ENCODE measurements around the gene PELI1.
A peak's percentile ranks its signal among the peaks of the same experiment; 100 is the strongest.

PELI1 gene

DNA sequence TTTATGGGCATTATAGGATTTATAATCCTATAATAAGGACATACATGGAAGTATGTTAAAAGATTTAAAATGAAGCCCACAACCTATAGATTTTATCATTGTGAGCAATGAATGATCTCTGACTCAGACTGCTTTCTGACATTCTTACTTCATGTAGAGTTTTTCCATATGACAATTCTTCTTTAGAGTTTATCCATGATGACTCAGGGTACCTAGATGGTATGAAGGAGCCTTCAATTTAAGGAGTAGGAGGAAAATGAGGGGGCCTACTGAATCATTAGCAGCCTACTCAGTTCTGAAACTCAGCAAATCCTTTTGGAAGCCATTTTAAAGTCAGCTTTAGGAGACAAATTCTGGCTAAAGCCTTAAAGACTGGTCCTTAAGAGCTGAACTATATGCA, 10.4 kb downstream of the PELI1 start:
- Histone ChIP-seq H3K4me3 (ENCODE audit: low read length) (no peak overlapping the region), H3K36me3 (ENCODE audit: control insufficient read depth, low read depth, low read length) (no peaks in the 10 kb centered on the region), H3K27me3 (ENCODE audit: control insufficient read depth, insufficient read depth, low read length) (no peaks in the 10 kb centered on the region), H3K27ac (ENCODE audit: low read length) (no peak overlapping the region), H3K9me3 (ENCODE audit: control insufficient read depth, low read depth, low read length) (no peaks in the 10 kb centered on the region), H3K9ac (ENCODE audit: low read length) (no peak overlapping the region), H3K4me1 (ENCODE audit: control insufficient read depth, low read depth, low read length) (peaks cover 33% of the 10 kb centered on the region)

DNA sequence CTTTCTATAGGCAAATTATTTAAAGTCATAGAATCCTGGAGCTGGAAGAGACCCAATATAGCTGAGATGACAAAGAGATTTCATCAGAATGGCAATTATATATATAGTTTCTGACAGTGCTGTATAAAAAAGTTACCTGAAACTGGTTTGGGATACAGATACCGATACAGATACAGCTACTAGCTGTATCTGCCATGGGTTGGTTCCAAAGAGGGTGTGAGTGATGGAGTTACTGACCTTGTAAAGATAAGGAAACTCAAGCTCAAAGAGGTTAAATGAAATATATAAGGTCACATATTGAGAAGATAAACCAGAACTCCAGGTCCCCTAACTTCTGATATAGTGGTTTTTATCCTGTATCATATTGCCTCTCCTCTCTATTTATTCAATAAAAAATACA, 10.9 kb downstream of the PELI1 start:
- Histone ChIP-seq H3K4me3 (ENCODE audit: low read length) (no peak overlapping the region), H3K4me1 (ENCODE audit: control insufficient read depth, low read depth, low read length) (peaks cover 37% of the 10 kb centered on the region), H3K27me3 (ENCODE audit: control insufficient read depth, insufficient read depth, low read length) (no peaks in the 10 kb centered on the region), H3K36me3 (ENCODE audit: control insufficient read depth, low read depth, low read length) (no peaks in the 10 kb centered on the region), H3K27ac (ENCODE audit: low read length) (no peak overlapping the region), H3K9me3 (ENCODE audit: control insufficient read depth, low read depth, low read length) (no peaks in the 10 kb centered on the region), H3K9ac (ENCODE audit: low read length) (no peak overlapping the region)

DNA sequence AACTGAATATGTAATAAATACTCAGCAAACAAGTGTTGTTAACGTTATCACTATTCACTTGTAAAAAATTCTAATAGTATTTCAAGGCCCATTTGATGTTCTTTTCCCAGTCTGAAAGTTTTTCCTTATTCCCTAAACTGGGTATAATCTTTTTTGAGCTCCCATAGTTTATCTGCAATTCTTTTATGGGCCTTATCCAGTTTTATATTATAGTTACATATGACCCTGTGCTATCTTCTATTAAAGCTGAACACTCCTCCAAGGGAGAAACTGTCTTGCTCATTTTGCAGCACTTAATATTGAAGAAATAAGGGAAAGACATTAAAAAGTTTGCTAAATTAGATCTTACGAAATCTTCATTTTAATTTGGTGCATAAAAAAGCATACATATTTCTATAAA, 13.9 kb downstream of the PELI1 start:
- Histone ChIP-seq H3K9me3 (ENCODE audit: control insufficient read depth, low read depth, low read length) (no peaks in the 10 kb centered on the region), H3K9ac (ENCODE audit: low read length) (no peak overlapping the region), H3K27me3 (ENCODE audit: control insufficient read depth, insufficient read depth, low read length) (no peaks in the 10 kb centered on the region), H3K36me3 (ENCODE audit: control insufficient read depth, low read depth, low read length) (no peaks in the 10 kb centered on the region), H3K27ac (ENCODE audit: low read length) (no peak overlapping the region), H3K4me3 (ENCODE audit: low read length) (no peak overlapping the region), H3K4me1 (ENCODE audit: control insufficient read depth, low read depth, low read length) (peaks cover 40% of the 10 kb centered on the region)

DNA sequence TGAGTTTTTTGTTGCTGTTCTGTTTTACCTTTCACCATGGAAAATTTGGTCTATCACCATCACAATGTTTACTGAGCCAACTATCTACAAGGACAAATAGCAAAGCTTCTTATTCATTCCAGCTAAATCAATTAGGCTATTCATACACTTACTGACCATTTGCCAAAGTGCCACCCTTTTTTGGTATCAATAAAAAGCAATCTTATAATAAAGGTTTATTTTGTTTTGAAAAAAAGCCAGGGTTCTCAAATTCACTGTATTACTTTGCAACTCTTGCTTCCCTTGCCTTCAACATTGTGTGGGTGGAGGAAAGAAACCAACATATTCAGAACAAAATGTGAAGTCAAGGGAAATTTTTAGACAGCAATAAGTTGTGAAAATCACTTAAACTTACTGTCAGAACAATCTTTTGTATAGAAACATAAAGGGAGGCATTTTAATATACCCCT, 15.3 kb downstream of the PELI1 start:
- Histone ChIP-seq H3K27me3 (ENCODE audit: control insufficient read depth, insufficient read depth, low read length) (no peaks in the 10 kb centered on the region), H3K36me3 (ENCODE audit: control insufficient read depth, low read depth, low read length) (no peaks in the 10 kb centered on the region), H3K4me1 (ENCODE audit: control insufficient read depth, low read depth, low read length) (peaks cover 36% of the 10 kb centered on the region), H3K9me3 (ENCODE audit: control insufficient read depth, low read depth, low read length) (no peaks in the 10 kb centered on the region), H3K9ac (ENCODE audit: low read length) (no peak overlapping the region), H3K4me3 (ENCODE audit: low read length) (no peak overlapping the region), H3K27ac (ENCODE audit: low read length) (peak overlapping the region; percentile 14)

DNA sequence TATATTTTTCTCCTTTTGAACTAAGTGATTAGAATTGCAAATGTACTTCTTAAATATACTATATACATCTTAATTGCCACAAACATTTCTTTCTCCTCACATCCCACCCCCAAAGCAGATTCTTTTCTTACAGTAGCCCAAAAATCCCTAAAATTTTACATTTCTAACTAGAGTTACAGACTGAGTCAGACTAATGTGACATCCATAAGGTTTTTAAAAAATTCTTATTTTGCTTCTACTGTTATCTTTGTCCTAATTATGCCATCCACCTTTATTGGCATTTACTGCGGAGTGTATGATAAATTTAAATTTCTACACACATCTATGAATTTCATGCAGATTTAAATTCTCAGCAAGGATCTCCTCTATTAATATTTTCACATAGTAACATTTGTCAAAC, 15.8 kb downstream of the PELI1 start:
- Histone ChIP-seq H3K36me3 (ENCODE audit: control insufficient read depth, low read depth, low read length) (no peaks in the 10 kb centered on the region), H3K9me3 (ENCODE audit: control insufficient read depth, low read depth, low read length) (no peaks in the 10 kb centered on the region), H3K9ac (ENCODE audit: low read length) (no peak overlapping the region), H3K4me1 (ENCODE audit: control insufficient read depth, low read depth, low read length) (peaks cover 30% of the 10 kb centered on the region), H3K27ac (ENCODE audit: low read length) (peak overlapping the region; percentile 14), H3K4me3 (ENCODE audit: low read length) (no peak overlapping the region), H3K27me3 (ENCODE audit: control insufficient read depth, insufficient read depth, low read length) (no peaks in the 10 kb centered on the region)

DNA sequence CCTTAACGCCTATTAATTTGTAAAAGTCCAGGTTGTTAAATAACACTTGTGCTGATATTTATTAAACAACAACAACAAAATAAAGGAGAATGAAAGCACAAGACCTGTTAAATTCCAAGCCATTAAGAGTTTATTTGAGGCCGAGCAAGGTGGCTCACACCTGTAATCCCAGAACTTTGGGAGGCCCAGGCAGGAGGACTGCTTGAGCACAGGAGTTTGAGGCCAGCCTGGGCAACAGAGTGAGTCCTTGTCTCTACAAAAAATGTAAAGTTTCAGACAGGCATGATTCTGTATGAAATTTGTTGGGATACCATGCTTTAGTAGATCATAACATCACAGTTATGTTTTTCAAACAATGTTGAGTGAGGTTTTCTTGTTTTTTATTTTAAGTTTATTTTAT, 17.1 kb downstream of the PELI1 start:
- Histone ChIP-seq H3K9me3 (ENCODE audit: control insufficient read depth, low read depth, low read length) (no peaks in the 10 kb centered on the region), H3K4me1 (ENCODE audit: control insufficient read depth, low read depth, low read length) (peaks cover 21% of the 10 kb centered on the region), H3K27ac (ENCODE audit: low read length) (no peak overlapping the region), H3K36me3 (ENCODE audit: control insufficient read depth, low read depth, low read length) (no peaks in the 10 kb centered on the region), H3K27me3 (ENCODE audit: control insufficient read depth, insufficient read depth, low read length) (no peaks in the 10 kb centered on the region), H3K9ac (ENCODE audit: low read length) (no peak overlapping the region), H3K4me3 (ENCODE audit: low read length) (no peak overlapping the region)

DNA sequence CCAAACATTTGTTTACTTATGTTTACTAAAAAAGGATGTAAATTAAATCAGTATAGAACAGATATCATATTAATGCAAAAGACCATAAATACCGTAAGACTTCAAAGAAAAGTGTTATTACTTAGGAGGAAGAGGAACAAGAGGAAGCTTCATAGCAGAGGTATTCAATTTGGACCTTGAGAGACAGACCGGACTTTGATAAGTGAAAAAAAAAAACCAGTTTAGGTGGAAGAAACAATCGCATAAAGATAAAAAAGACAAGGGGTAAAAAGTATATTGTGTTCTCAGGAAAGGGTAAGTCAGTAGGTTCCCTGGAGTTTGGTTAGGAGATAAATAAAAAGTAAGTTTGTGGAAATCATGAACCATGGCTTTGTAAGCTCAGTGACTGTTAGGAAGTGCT, 17.6 kb downstream of the PELI1 start:
- Histone ChIP-seq H3K27ac (ENCODE audit: low read length) (no peak overlapping the region), H3K4me3 (ENCODE audit: low read length) (no peak overlapping the region), H3K36me3 (ENCODE audit: control insufficient read depth, low read depth, low read length) (no peaks in the 10 kb centered on the region), H3K4me1 (ENCODE audit: control insufficient read depth, low read depth, low read length) (peaks cover 21% of the 10 kb centered on the region), H3K9me3 (ENCODE audit: control insufficient read depth, low read depth, low read length) (no peaks in the 10 kb centered on the region), H3K27me3 (ENCODE audit: control insufficient read depth, insufficient read depth, low read length) (no peaks in the 10 kb centered on the region), H3K9ac (ENCODE audit: low read length) (no peak overlapping the region)

DNA sequence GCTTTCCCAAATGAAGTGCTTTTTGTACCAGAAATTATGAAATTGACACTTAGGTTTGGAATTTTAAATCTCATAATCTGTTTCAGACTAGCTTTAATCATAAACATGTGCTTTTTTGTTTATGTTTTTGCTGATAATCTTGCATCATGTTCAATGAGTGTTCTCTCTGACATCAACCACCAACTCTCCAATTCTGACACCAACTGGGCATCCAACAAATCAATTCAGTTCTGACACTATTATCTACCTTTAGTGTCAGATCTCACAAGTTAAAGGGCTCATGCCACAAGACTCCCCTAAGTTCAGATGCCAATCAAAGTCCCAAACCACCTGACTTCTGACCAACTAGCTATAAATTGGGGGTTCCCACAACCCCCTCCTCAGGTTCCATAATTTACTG, 19.6 kb downstream of the PELI1 start:
- H3K9ac ChIP-seq (ENCODE audit: low read length): no peak overlapping the region
- H3K36me3 ChIP-seq (ENCODE audit: control insufficient read depth, low read depth, low read length): no peaks in the 10 kb centered on the region
- no peak overlapping the region for H3K27ac ChIP-seq (ENCODE audit: low read length)
- H3K9me3 ChIP-seq (ENCODE audit: control insufficient read depth, low read depth, low read length): no peaks in the 10 kb centered on the region
- H3K27me3 ChIP-seq (ENCODE audit: control insufficient read depth, insufficient read depth, low read length): no peaks in the 10 kb centered on the region
- H3K4me1 ChIP-seq (ENCODE audit: control insufficient read depth, low read depth, low read length): peaks cover 20% of the 10 kb centered on the region
- H3K4me3 ChIP-seq (ENCODE audit: low read length): no peak overlapping the region

DNA sequence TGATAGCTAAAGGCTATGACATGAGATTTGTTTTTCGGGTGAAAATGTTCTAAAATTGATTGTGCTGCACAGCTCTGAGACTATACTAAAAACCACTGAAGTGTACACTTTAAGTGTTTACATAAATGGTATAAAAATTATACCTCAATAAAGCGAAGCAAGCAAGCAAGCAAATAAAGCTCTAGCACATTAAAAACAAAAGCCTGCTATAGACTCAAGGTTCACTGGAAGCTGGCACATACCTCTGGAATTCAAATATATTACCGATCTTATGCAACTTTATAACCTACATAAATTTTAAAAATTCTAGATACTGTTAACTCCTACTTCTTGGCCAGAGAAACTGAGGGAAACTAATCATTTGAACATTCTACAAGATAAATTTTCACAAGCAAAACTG, 20.1 kb downstream of the PELI1 start:
- Histone ChIP-seq H3K4me1 (ENCODE audit: control insufficient read depth, low read depth, low read length) (peaks cover 22% of the 10 kb centered on the region), H3K27me3 (ENCODE audit: control insufficient read depth, insufficient read depth, low read length) (no peaks in the 10 kb centered on the region), H3K27ac (ENCODE audit: low read length) (no peak overlapping the region), H3K9ac (ENCODE audit: low read length) (no peak overlapping the region), H3K36me3 (ENCODE audit: control insufficient read depth, low read depth, low read length) (no peaks in the 10 kb centered on the region), H3K4me3 (ENCODE audit: low read length) (no peak overlapping the region), H3K9me3 (ENCODE audit: control insufficient read depth, low read depth, low read length) (no peaks in the 10 kb centered on the region)

DNA sequence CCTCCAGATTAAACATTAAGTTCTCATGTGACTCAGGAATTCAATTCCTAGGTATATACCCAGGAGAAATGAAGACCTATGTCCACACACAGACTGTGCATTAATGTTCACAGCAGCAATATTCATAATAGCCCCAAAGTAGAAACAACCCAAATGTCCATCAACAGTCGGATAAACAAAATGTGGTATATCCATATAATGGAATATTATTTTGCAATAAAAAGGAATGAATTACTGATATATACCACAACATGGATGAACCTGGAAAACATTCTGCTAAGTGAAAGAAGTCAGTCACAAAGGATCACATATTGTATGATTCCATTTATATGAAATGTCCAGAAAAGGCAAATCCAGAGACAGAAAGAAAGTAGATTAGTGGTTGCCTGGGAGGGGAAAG, 20.5 kb downstream of the PELI1 start:
- Histone ChIP-seq H3K4me3 (ENCODE audit: low read length) (no peak overlapping the region), H3K27ac (ENCODE audit: low read length) (no peak overlapping the region), H3K27me3 (ENCODE audit: control insufficient read depth, insufficient read depth, low read length) (no peaks in the 10 kb centered on the region), H3K36me3 (ENCODE audit: control insufficient read depth, low read depth, low read length) (no peaks in the 10 kb centered on the region), H3K9ac (ENCODE audit: low read length) (no peak overlapping the region), H3K4me1 (ENCODE audit: control insufficient read depth, low read depth, low read length) (peaks cover 19% of the 10 kb centered on the region), H3K9me3 (ENCODE audit: control insufficient read depth, low read depth, low read length) (no peaks in the 10 kb centered on the region)

DNA sequence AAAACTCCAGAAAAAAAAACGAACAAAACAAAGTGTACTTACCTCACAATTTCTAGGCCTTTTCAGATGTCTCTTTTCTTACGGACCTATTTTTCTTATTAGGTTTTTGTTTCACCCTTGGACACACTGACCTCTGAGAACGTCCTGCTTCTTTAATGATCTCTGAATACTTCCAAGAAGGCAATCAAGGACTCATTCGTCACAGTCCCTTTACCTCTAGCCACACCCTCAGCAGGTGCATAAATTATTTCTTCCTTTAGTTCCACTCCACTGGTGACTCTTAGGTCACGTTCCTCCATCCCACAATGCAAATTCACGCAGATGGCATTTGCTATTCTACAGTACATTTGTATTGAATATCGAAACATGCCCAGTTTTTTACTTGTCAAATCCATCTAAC, 21.9 kb downstream of the PELI1 start:
- no peaks in the 10 kb centered on the region for H3K9me3 ChIP-seq (ENCODE audit: control insufficient read depth, low read depth, low read length)
- H3K4me1 ChIP-seq (ENCODE audit: control insufficient read depth, low read depth, low read length): peaks cover 9% of the 10 kb centered on the region
- H3K4me3 ChIP-seq (ENCODE audit: low read length): no peak overlapping the region
- no peak overlapping the region for H3K9ac ChIP-seq (ENCODE audit: low read length)
- no peaks in the 10 kb centered on the region for H3K27me3 ChIP-seq (ENCODE audit: control insufficient read depth, insufficient read depth, low read length)
- H3K27ac ChIP-seq (ENCODE audit: low read length): no peak overlapping the region
- H3K36me3 ChIP-seq (ENCODE audit: control insufficient read depth, low read depth, low read length): no peaks in the 10 kb centered on the region

DNA sequence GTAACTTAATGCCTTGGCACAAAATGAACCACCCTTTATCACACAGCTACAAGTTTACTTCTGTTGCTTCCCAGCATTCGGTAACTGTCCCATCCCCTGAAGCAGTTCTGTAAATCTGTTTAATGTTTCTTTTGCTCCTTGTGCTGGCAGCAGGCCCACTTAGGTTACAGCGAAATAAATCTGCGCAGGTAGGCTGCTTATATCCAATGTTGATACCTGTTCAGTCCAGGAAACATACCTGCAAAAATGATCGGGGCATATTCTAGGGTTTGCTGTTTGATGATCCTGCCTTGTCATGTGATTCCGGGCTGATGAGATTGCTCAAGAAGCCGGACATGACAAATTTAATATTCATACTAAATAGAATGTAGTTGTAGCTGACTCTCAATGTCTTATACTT, 23.3 kb downstream of the PELI1 start:
- H3K4me1 ChIP-seq (ENCODE audit: control insufficient read depth, low read depth, low read length): peaks cover 9% of the 10 kb centered on the region
- no peaks in the 10 kb centered on the region for H3K36me3 ChIP-seq (ENCODE audit: control insufficient read depth, low read depth, low read length)
- H3K9ac ChIP-seq (ENCODE audit: low read length): no peak overlapping the region
- H3K9me3 ChIP-seq (ENCODE audit: control insufficient read depth, low read depth, low read length): no peaks in the 10 kb centered on the region
- H3K4me3 ChIP-seq (ENCODE audit: low read length): no peak overlapping the region
- H3K27me3 ChIP-seq (ENCODE audit: control insufficient read depth, insufficient read depth, low read length): no peaks in the 10 kb centered on the region
- H3K27ac ChIP-seq (ENCODE audit: low read length): no peak overlapping the region
